HK-2 (cell line): Measurements from ENCODE around the gene HSD17B12.
"Not testable (repeated sequence)": the region's sequence is repeated elsewhere in the genome, so short reads cannot be mapped to it uniquely, and the experiment has no call there.

Source experiments
- DNase-seq: peaks from one replicate; pipeline ENCODE4 v3.0.0-alpha.2; 2018; ENCODE audit not compliant: unreplicated experiment

Gene HSD17B12

GRCh38 chr11:43680521-43681400 is at the start of gene HSD17B12:
Gene HSD17B12, plus strand, starts transcription at chr11:43680738. Its CDS starts 90 bp downstream, at chr11:43680828.
- DNase-seq: peak; percentile 95

GRCh38 chr11:43631732-43632131 is 48.8 kb upstream of the HSD17B12 start:
- DNase-seq: no peak

- no peak for DNase-seq
These were observed 48.4 kb upstream of the HSD17B12 start for GRCh38 chr11:43632181-43632580.

- no peak for DNase-seq
These were observed 41.8 kb upstream of the HSD17B12 start for GRCh38 chr11:43638717-43639116.

GRCh38 chr11:43639224-43639623 is 41.3 kb upstream of the HSD17B12 start:
- no peak for DNase-seq

- DNase-seq: no peak
These were observed 40.6 kb upstream of the HSD17B12 start for GRCh38 chr11:43639920-43640319.

- peak; percentile 70 for DNase-seq
These were observed 36.5 kb upstream of the HSD17B12 start for GRCh38 chr11:43643898-43644620.

GRCh38 chr11:43644621-43645299 is 35.8 kb upstream of the HSD17B12 start:
- peak; percentile 2 for DNase-seq

GRCh38 chr11:43646767-43647166 is 33.8 kb upstream of the HSD17B12 start:
- DNase-seq: no peak

- no peak for DNase-seq
These were observed 31.6 kb upstream of the HSD17B12 start for GRCh38 chr11:43648888-43649287.

- DNase-seq: no peak
These were observed 31.0 kb upstream of the HSD17B12 start for GRCh38 chr11:43649501-43649900.

GRCh38 chr11:43649921-43650320 is 30.6 kb upstream of the HSD17B12 start:
- no peak for DNase-seq

- not testable (repeated sequence) for DNase-seq
These were observed 17.5 kb upstream of the HSD17B12 start for GRCh38 chr11:43663018-43663417.

GRCh38 chr11:43664295-43664694 is 16.2 kb upstream of the HSD17B12 start:
- no peak for DNase-seq

GRCh38 chr11:43671284-43671683 is 9.3 kb upstream of the HSD17B12 start:
- not testable (repeated sequence) for DNase-seq

GRCh38 chr11:43674560-43674959 is 6.0 kb upstream of the HSD17B12 start:
- no peak for DNase-seq

GRCh38 chr11:43676933-43677332 is 3.6 kb upstream of the HSD17B12 start:
- DNase-seq: no peak

GRCh38 chr11:43681401-43681942 is 934 bp downstream of the HSD17B12 start:
- DNase-seq: no peak

GRCh38 chr11:43682081-43682480 is 1.5 kb downstream of the HSD17B12 start:
- DNase-seq: not testable (repeated sequence)

- DNase-seq: no peak
These were observed 4.9 kb downstream of the HSD17B12 start for GRCh38 chr11:43685440-43685839.

GRCh38 chr11:43686207-43686606 is 5.7 kb downstream of the HSD17B12 start:
- DNase-seq: no peak
